IMR-90 (cell line): Measurements from ENCODE around the gene HOXB6.

Experiments
- FOS ChIP-seq: fragments of 150-350 bp; IDR thresholded peaks from 2 replicates; pipeline ENCODE4 v1.6.1; 2016; ENCODE audit warnings: low read depth, low read length
- RCOR1 ChIP-seq: IDR thresholded peaks from 2 replicates; pipeline ENCODE4 v1.6.1; 2012; ENCODE audit warnings: mild to moderate bottlenecking, low read length, improper control_type of control experiment; ENCODE audit not compliant: insufficient replicate concordance

- TF ChIP-seq RCOR1 = no peak
- TF ChIP-seq FOS = no peak
Measured at GRCh38 chr17:48644159-48644558, 39.4 kb upstream of the HOXB6 start.
